GM18519 (cell line): ENCODE results near the gene NDUFA5.
"Not testable (repeated sequence)": the region's sequence is repeated elsewhere in the genome, so short reads cannot be mapped to it uniquely, and the experiment has no call there.

Experiments
- ATAC-seq: cut with Tn5 transposase; IDR thresholded peaks from one replicate; pipeline ENCODE4 v1.9.1; 2021; ENCODE audit warnings: mild to moderate bottlenecking, moderate library complexity; ENCODE audit not compliant: unreplicated experiment, low FRiP score

NDUFA5 gene

DNA sequence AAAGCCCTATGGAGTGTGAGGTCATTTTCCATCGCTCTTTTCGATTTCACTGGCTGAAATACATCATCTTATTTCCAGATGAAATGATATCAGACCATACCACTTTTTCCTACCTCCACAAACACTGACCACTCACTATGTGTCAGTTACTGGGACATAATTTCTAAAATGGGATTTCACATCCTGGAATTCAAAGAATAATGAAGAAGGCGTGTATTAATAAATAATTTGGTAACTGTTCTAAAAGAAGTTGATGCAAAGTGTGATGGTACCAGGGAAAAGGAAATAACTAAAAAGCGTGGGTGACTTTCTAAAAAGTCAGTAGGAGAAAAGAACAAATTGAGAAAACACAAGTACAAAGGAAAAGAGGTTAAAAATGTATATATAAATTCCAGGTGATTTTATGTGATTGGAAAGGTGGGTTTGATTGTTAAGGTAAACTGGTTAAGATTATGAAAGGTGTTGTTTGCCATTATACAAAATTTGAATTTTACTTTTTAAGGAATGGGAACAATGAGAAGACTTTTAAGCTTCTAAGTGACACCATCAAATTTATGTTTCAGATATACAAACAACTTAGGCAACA, 764 bp upstream of the NDUFA5 start:
- ATAC-seq: no peak

GRCh38 chr7:123557016-123557397, 611 bp downstream of the NDUFA5 start:
- ATAC-seq: no peak

GRCh38 chr7:123555484-123555883, 2.1 kb downstream of the NDUFA5 start:
- ATAC-seq: no peak

- no peak for ATAC-seq
Observed at GRCh38 chr7:123553159-123553558, 4.5 kb downstream of the NDUFA5 start.

GRCh38 chr7:123552641-123553040, 5.0 kb downstream of the NDUFA5 start:
- no peak for ATAC-seq

GRCh38 chr7:123552134-123552533, 5.5 kb downstream of the NDUFA5 start:
- ATAC-seq: not testable (repeated sequence)

GRCh38 chr7:123548406-123548805, 9.2 kb downstream of the NDUFA5 start:
- no peak for ATAC-seq

DNA sequence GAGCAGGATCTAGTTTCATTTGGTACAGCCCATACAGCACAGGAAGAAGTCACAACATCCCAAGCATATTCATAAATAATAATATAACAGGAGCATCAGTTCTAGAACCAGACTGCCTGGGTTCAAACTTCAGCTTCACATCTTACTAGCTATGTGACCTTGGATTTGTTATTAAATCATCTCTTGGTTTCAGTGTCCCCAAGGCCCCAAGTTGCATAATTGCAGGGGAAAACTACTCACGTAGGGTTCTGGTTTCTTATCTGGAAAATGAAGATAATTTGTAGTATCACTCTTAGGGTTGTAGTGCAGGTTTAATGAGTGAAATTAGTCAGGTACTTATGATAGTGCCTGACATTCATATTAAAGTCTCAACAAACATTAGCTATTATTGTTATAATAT, 17.7 kb downstream of the NDUFA5 start:
- ATAC-seq: no peak

- ATAC-seq: no peak
Observed at GRCh38 chr7:123538897-123539296, 18.7 kb downstream of the NDUFA5 start.

DNA sequence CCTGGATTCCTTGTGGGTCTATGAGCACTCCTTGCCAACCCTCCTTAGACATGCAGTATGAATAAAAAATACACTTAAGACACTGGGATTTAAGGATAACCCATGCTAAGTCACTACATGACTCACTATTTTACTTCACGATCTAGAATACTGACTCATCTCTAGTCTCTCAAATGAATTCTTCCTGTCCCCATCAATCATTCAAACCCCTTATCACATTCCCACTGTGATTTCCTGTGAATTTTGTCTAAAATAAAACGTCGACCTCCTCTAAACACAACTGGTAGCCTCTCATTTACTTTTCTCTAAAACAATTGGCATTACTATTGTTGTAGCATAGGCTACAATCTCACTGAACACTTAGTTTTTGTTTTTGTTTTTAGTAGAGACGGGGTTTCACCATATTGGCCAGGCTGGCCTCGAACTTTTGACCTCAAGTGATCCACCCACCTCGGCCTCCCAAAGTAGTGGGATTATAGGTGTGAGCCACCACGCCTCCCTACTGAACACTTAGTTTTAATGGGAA, 19.4 kb downstream of the NDUFA5 start:
- no peak for ATAC-seq

GRCh38 chr7:123537026-123537642, 20.5 kb downstream of the NDUFA5 start:
- no peak for ATAC-seq

- no peak for ATAC-seq
Observed at GRCh38 chr7:123535517-123535916, 22.1 kb downstream of the NDUFA5 start.

GRCh38 chr7:123534383-123535260, 23.0 kb downstream of the NDUFA5 start, which contains the start of gene IQUB:
TSS of gene IQUB (minus strand) at chr7:123534595. CDS start at chr7:123512340, 22,255 bp downstream.
- ATAC-seq: peak; percentile 67

GRCh38 chr7:123533929-123534382, 23.7 kb downstream of the NDUFA5 start:
- ATAC-seq: peak; percentile 5

GRCh38 chr7:123533553-123533917, 24.1 kb downstream of the NDUFA5 start:
- ATAC-seq: no peak

DNA sequence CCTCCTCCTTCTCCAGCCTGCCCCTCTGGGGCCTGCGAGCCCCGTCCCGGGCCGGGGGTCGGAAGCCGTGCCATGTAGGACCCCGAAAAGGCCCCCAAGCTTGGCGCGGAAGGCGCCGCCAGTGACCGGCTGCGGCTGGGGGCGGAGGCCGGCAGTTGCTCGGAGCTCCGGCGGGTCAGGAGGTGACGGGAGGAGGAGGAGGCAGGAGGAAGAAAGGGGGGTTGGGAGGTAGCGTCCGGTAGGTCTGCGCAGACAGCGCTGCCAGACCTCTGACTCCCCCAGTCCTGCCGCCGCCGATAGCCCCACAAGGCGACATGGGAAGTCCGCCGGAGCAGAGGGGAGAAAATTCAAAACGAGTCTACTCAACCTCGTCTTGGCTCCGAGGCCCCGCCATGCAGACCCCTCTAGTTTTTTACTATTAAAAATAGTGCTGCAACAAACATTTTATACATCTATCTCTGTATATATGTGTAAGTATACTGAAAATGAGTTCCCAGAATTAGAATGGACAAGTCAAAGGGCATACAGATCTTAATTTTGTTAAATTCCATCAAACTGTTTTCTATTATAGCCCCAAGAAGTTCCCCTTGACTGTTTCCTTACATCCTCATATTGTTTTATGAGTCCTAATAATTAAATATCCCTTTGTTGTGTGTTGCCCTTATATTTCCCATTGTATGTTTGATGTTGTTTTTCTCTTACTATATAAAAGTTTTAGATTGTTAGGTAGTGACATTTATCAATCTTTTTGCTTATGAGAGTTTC, 24.6 kb downstream of the NDUFA5 start:
- not testable (repeated sequence) for ATAC-seq

- not testable (repeated sequence) for ATAC-seq
Observed at GRCh38 chr7:123532343-123532742, 25.3 kb downstream of the NDUFA5 start.

- ATAC-seq: not testable (repeated sequence)
Observed at GRCh38 chr7:123530035-123530591, 27.5 kb downstream of the NDUFA5 start.

DNA sequence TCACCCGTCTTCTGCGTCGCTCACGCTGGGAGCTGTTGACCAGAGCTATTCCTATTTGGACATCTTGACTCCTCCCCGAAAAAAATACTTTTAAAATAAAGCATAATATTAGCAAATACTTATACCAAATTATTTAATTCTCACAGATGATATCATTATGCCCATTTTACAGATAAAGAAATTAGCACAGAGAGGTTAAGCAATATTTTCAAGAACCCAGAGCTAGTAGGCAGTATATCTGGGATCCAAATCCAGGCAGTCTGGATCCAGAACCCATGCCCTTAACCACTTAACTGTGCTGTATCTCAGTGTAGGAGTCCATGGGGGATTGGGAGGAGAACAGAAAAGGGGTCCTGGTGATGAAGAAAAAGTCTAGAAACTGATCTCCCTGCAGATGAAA, 29.4 kb downstream of the NDUFA5 start:
- no peak for ATAC-seq

- ATAC-seq: not testable (repeated sequence)
Observed at GRCh38 chr7:123527712-123528225, 29.8 kb downstream of the NDUFA5 start.
